Suppressor macrophage treated with lipopolysaccharide for 1 hour (primary cell): ENCODE measurements around the gene DCAF7.

Experiments used
- DNase-seq, 3 donors: peaks; one replicate each; pipeline ENCODE4 v3.0.0-alpha.2; 2020 to 2022

DCAF7 gene, protein sequence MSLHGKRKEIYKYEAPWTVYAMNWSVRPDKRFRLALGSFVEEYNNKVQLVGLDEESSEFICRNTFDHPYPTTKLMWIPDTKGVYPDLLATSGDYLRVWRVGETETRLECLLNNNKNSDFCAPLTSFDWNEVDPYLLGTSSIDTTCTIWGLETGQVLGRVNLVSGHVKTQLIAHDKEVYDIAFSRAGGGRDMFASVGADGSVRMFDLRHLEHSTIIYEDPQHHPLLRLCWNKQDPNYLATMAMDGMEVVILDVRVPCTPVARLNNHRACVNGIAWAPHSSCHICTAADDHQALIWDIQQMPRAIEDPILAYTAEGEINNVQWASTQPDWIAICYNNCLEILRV

DNA sequence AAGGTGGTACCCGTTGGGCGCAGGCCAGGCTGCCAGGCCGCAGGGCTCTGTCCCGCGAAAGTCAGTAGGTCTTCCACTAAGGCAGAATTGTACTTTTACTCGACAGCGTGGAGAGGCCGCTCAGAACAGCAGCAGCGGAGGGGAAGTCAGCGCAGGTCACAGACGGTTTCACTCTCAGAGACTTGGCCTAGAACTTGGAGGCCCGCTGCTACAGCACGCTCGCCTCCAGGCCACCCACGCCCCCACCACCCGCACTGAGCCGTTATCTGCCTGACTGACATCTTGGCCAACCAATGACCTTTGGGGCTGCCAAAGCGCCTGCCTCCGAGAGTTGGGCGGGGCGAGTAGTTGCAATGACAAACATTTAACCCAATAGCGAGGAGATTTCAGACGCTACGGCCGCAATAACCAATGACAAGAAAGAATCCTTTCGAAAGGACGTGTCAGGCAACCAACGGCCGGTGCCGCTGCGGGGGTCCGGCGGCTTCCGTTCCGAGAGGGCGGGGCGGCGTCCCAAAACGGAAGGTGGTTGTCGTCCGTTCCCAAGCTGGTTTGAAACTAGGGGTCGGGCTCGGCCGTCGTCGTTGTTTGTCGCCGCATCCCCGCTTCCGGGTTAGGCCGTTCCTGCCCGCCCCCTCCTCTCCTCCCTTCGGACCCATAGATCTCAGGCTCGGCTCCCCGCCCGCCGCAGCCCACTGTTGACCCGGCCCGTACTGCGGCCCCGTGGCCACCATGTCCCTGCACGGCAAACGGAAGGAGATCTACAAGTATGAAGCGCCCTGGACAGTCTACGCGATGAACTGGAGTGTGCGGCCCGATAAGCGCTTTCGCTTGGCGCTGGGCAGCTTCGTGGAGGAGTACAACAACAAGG lies at the start of gene DCAF7:
Gene DCAF7, plus strand, starts transcription at position 532 of the 871 bp plus-strand sequence. Its CDS starts 201 bp downstream, at position 733.
- DNase-seq: peak; percentile 99 to 100 (median 100)

DNA sequence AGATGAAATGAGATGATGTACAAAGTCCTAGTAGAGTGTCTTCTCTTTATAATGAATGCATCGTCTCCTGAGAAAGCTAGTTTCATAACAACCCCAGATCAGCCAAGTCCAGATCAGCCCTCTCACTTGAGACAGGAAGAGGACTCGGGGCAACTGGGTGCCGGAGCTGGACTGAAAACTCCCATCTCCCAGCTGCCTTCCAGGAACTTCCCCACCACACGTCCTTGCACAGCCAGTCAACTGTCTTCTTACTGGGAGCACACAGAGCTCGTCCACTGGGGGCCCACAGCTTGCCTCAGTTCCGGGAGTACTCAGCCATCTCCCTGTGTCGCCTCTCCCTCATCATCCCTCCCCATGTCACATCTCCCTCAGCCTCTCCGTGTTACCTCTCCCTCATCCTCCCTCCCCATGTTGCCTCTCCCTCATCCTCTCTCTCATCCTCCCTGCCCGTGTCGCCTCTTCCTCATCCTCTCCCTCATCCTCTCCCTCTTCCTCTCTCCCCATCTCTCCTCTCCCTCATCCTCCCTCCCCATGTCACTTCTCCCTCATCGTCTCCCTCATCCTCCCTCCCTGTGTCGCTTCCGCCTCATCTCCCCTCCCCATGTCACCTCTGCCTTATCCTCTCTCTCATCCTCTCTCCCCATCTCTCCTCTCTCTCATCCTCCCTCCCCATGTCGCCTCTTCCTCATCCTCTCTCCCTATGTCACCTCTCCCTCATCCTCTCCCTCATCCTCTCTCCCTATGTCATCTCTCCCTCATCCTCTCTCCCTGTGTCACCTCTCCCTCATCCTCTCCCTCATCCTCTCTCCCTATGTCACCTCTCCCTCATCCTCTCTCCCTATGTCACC lies 49.5 kb upstream of the DCAF7 start:
- peak; percentile 69 to 79 (median 72) for DNase-seq

DNA sequence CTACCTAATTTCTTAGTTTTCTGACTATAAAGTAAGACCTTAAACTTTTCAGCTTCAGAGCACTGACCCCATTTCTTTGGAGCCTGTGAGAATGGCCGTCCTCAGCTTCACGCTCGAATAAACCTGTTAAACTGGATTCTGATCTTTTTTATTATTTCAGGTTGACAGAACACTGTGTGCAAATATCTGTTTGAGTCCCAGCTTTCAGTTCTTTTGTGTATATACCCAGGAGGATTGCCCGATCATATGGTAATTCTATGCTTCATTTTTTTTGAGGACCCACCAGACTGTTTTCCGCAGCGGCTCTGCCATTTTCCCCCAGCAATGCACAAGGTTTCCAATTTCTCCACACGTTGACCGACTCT lies 47.0 kb upstream of the DCAF7 start:
- no peak for DNase-seq

DNA sequence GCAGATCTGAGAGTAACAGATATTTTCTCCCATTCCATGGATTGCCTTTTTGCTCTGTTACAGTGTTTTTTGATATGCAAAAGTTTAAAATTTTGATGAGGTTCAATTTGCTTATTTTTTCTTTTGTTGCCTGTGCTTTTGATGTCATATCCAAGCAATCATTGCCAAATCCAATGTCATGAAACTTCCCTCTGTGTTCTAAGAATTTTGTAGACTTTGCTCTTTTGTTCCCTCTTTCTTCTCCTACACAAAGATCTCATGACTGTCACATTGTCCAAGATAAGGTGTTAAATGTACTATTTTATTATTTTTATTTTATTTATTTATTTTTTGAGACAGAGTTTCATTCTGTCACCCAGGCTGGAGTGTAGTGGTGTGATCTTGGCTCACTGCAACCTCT lies 46.0 kb upstream of the DCAF7 start:
- DNase-seq: peak in 2 of 3 donors; percentile 27 to 59

DNA sequence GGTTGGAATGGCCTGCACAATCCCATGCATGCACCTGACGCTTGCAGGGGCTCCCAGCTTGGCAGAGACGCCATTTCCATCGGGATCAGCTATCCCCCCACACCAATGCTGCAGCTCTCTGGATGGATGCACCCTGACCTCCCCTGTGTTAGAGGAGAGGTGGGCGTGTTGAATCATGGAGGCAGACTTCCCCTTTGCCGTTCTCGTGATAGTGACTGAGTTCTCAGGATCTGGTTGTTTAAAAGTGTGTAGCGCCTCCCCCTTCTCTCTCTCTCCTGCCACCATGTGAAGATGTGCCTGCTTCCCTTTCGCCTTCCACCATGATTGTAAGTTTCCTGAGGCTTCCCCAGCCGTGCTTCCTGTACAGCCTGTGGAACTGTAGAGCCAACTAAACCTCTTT lies 44.9 kb upstream of the DCAF7 start:
- peak; percentile 36 to 51 (median 49) for DNase-seq

DNA sequence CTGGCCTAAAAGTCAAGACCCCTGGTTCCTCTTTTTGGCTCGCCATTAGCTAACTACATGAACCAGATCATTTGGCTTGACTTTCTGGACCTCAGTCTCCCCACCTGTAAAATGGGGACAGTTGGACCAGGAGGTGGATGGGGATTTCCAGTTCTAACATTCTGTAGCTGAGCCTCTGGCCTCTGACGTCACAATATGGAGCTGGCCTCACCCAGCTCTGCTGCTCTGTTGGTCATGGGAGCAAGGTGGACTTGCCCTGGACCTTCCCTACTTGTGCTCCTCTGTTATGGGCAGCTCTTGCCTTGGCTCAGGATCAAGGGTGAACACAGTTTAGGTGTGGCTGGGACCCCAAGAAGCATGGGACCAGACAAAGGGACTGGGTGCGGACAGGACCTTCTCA lies 43.6 kb upstream of the DCAF7 start:
- DNase-seq: no peak

DNA sequence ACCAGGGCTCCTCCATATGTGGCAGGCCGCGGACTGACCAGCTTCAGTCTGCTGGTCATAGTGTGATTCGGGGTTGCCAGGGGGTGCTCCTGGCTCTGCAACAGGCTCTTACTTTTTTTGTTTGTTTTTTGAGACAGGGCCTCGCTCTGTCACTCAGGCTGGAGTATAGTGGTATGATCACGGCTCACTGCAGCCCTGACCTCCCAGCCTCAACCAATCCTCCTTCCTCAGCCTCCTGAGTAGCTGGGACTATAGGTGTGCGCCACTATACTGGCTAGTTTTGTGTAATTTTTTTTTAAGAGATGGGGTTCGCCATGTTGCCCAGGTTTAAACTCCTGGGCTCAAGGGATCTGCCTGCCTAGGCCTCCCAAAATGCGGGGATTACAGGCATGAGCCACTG lies 38.9 kb upstream of the DCAF7 start:
- no peak for DNase-seq

DNA sequence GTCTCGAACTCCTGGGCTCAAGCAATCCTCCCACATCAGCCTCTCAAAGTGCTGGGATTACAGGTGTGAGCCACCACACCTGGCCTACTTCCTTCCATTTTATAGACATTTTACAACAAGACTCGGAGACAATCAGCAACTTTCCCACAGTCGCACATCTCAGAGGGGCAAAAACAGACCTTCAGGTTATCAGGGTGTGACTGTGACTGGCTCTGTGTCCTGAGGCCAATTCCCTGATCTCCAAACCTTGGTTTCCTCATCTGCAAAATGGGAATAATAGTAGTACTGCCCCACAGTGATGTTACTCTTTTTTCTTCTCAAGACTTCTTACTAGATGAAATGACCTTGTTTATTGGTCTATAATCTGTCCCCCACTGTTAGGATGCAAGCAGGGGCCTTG lies 37.9 kb upstream of the DCAF7 start:
- DNase-seq: no peak

DNA sequence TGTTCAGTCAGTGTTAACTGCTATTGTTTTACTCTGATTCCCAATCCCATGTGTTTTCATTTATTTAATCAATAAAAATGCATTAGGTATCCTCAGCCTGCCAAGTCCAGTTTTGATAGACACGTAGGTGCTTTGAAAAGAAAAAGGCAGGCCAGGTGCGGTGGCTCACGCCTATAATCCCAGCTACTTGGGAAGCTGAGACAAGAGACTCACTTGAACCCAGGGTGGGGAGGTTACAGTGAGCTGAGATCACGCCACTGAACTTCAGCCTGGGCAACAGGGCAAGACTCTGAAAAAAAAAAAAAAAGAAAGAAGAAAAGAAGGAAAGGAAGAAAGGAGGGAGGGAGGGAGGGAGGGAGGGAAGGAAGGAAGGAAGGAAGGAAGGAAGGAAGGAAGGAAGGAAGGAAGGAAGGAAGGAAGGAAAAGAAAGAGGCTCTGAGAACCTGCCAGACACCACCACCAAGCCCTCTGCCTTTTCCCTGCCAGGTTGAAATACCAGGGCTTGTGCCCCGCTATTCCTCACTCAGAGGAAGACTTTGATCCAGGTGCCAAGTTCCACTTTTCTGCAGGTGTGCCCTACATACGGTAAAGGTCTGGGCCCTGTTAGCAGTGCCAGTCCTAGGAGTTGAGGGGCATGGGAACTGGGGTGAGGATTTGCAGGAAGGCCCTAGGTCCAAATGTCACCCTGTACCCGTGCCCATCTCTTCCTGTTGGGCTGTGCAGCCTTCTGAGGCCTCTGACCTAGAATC lies 37.2 kb upstream of the DCAF7 start:
- DNase-seq: no peak

DNA sequence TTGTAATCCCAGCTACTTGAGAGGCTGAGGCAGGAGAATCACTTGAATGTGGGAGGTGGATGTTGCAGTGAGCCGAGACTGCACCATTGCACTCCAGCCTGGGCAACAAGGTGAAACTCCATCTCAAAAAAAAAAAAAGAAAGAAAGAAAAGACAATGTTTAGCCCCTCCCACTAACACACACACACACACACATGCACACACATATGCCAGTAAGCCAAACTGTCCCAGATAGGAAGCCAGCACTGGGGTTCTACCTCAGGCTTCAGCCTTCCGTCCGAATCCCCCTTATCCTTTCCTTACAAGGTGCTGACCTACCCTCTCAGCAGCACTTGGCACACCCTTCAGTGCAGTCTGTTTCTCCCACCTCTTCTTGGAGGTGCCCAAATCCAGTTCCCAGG lies 35.8 kb upstream of the DCAF7 start:
- DNase-seq: no peak

DNA sequence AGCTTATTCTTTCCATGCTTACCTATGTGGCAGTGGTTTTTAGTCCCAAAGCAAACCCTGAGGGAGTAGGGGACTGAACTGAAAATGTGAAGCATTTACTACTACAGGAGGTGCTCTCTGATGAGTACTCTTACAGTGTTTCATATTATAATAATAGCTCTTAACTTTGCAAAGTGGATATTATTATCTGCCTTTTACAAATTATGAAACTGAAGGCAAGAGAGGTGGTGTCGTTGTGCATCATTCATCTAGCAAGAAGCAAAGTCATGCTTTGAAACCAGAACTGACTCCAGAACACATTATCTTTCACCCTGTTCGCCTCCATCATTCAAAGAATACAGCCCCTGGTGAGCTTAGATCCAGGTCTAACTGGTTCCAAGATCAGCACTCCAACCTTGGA lies 35.3 kb upstream of the DCAF7 start:
- no peak for DNase-seq

DNA sequence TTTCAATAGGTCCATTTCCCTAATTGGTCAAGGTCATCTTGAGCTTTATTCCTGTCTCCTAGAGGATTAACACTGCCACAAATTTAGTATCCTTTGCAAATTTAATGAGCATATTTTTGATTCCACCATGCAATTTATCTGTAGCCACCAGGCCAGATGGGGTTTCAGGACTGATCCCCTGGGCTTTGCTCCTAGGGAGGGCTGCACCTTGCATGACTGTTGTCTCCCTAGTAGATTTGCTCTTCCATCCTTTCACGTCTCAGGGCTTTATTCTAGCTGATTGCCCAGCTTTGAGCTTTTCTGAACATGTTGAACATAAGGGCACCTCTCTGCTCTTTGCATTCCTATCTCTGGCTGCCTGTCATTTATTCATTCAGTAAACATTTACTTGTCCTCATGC lies 34.9 kb upstream of the DCAF7 start:
- no peak for DNase-seq

DNA sequence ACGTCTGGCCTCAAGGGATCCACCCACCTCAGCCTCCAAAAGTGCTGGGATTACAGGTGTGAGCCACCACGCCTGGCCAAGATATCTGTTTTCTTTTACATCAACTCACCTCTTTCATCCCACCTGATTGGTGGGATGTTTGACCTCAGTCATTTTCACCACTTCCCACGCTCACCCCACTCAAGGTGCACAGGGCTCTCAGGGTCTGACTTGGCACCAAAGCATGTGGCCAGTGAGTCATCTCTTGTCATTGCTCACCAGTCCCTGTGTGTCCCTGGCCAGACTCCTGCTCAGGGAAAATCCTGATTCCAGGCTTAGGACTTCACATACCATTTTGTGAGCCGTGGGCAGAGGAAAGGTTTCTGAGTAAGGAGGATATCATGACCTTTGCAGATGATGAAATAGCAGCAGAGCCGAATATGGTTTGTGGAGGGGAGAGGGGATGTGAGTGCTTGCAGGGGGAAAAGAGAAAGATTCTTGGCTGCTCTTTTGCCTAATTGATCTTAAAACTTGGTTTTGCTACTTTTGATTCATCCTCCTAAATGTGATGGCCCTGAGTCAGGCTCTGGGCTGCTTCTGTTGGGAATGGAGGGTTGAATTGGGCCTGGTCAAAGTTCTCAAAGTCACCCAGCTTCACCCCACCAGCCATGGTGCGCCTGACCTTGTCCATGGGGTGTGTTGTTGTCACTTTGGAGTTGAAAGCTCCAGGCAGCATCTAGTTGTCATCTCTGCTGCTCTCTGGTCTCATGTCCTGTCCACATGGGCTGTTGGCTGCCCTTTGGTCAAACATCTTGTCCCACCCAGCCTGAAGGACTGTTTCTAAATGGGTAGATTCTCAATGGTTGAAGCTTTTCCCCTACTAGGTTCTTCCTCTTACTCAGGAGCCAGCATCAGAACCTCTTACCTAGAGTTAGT lies 33.1 kb upstream of the DCAF7 start:
- peak; percentile 73 to 83 (median 78) for DNase-seq

DNA sequence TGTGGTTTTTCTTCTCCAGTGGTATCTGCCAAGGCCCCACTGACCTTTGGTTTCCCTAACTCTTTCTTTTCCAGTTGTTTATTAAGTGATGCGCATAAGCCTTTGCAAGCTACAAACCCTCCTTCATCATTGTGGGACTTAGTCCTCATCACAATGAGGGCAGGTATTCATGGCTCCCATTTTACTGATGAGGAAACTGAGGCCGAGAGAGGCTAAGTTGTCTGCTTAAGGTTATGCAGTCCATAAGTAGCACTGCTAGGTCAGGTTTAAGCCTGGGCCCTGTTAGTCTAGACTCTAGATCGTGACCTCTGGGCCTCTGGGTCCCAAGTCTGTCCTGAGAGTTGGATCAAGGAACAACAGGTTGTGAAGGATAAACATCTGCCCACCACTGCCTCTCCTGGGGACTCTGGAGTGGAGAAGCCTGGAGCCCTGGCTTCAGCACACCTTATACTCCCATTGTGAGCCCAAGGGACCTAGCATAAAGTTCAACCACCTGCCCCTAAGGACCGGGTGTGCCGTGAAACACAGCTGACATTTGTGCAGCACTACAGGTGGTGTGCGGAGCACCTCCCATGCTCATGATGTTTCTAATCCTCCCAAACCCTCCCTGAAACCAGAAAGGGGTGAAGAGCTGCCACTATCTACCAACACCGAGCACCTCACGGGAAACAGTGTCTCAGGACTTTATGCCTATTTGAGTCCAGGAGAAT lies 32.3 kb upstream of the DCAF7 start:
- no peak for DNase-seq

DNA sequence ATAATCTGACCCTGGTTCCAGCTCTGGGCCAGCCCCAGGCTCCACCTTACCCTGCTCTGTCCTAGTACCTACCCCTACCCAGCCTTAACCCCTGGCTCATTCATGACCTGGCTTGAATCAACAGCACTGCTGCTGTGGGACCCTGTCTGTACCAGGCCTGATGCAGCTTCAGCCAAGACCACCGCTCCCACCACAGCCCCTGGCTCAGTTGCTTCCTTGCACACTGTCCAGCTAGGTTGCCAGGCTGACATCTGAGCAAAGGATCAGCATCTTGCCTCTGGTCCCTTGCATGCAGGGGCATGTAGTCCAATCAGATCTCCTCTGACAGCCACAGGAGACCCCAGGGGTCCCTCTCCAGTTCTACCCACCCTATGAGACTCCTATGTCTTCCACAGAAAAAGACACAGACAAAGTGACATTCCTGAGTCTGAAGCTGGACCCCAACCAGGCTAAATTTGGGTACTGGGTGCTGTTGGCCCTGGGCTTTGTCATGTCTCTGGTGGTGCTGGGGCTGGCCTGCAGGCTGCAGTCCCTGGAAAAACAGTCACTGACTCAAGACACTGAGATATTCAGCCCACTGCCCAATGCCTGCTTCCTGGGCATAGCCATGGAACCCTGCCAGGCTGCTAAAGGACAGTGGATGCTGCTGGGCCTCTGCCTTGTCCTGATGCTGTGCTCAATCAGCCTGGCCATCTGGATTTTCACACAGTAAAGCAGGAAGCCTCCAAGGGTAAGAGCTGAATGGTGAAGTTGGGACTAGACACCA lies 31.0 kb upstream of the DCAF7 start:
- no peak for DNase-seq

DNA sequence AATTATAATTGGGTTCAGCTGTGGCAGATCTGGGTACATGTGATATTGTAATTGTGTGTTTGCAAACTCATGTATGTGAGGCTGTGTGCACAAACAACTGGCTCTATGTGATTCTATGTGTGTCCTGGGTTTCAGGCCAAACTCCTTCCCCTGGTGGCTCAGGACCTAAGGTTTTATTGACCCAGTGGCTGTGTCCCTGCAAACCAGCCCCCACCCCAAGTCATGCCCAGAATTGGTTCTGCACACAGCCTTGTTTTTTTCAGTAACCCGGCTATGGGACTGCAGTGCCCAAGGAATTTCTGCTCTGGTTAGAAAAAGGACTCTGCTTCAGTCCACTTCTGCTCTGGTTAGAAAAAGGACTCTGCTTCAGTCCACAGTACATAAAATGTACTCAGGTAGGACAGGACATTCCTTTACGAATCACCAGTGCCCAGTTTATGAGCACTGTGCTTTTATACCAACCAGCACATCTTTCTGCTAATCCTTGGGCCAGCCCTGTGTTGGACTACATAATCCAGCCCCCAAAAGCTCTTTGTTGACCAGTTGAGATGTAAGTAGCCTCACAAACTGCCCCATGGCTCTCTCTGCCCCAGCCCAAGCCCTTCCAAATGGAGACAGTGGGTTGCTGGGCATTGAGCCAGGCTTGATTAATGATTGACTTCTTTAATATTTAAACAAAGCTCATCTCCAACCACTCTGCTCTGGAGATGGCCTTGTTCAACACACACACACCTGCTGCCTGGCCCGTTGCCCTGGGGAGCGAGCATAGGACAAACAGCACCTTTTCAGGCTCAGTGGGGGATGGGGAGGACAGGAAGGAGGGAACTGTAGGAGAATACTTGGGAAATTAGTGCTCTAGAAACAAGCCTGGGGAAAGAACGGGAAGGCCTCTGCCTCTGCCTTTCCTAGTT lies 30.1 kb upstream of the DCAF7 start:
- DNase-seq: no peak

DNA sequence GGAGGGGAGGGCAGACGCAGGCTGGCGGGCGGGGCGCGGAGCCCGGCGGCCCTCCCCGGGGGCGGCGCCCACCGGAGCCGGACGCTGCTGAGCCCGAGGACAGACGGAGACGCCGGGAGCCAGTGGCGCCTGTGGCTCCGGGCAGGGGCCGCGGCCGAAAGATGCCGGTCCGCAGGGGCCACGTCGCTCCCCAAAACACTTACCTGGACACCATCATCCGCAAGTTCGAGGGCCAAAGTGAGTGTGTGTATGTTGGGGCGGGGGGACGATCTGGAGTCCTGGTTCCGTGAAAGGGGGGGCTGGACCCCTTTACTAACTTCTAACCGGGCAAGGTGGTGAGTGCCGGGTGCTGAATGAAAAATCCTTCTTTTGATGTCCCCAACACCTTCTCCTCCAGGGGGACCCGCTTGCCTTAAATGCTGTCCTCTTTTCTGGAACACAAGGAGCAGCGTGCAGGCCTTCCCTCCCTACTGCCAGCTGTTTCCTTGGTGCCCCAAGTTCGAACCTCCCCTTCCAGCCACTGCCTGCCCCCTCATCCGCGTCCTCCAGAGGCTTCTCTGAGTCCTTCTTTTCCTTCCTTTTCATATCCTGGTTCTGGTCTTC lies 26.9 kb upstream of the DCAF7 start, which contains the start of gene KCNH6:
Gene KCNH6, plus strand, starts transcription at position 106 of the 603 bp plus-strand sequence. Its CDS starts 56 bp downstream, at position 162.
- no peak for DNase-seq

DNA sequence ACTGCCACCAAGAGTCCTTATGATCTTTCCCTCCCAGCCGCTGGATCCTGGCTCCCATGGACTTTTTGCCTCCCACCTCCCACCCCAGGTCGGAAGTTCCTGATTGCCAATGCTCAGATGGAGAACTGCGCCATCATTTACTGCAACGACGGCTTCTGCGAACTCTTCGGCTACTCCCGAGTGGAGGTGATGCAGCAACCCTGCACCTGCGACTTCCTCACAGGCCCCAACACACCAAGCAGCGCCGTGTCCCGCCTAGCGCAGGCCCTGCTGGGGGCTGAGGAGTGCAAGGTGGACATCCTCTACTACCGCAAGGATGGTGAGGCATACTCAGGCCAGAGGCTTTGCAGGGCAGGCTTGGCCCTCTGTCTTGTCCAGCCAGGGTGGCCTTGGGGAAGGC lies 26.2 kb upstream of the DCAF7 start:
- DNase-seq: no peak
